OCI-LY3 (cell line): ENCODE results near the gene RPL41.

Experiments used
- H2AFZ ChIP-seq: fragments of 200-600, 300-600 bp; shearing (Covaris generic); 2 replicates; pipeline ENCODE4 v1.6.0; 2014; ENCODE audit warnings: antibody characterized with exemption, low read depth, low read length
- H3K27ac ChIP-seq: fragments of 200-600, 300-600 bp; sonication (generic); 2 replicates; pipeline ENCODE4 v1.5.1; 2014; ENCODE audit warnings: mild to moderate bottlenecking, low read length, moderate library complexity, mixed read lengths
- H3K27me3 ChIP-seq: fragments of 200-600, 300-600 bp; sonication (generic); 2 replicates; pipeline ENCODE4 v1.6.1; 2014; ENCODE audit warnings: low read depth, low read length, mixed read lengths
- H3K36me3 ChIP-seq: fragments of 200-600, 300-600 bp; sonication (generic); replicated peaks from 2 replicates; pipeline ENCODE3; 2014; ENCODE audit warnings: low read depth, low read length, mixed read lengths
- H3K4me1 ChIP-seq: fragments of 300-600, 200-600 bp; sonication (generic); 2 replicates; pipeline ENCODE4 v1.6.1; 2014; ENCODE audit warnings: low read length, mixed read lengths
- H3K4me2 ChIP-seq: fragments of 200-600, 300-600 bp; sonication (generic); 2 replicates; pipeline ENCODE4 v1.6.1; 2014; ENCODE audit warnings: low read length, mixed read lengths
- H3K4me3 ChIP-seq: fragments of 300-600, 200-600 bp; sonication (generic); 2 replicates; pipeline ENCODE4 v1.5.1; 2014; ENCODE audit warnings: antibody characterized with exemption, mild to moderate bottlenecking, low read length, moderate library complexity
- H3K79me2 ChIP-seq: fragments of 300-600, 200-600 bp; shearing (Covaris generic); 2 replicates; pipeline ENCODE4 v1.6.1; 2014; ENCODE audit warnings: mild to moderate bottlenecking, low read length, mixed read lengths
- H3K9ac ChIP-seq: fragments of 300-600, 200-600 bp; shearing (Covaris generic); 2 replicates; pipeline ENCODE4 v1.6.0; 2014; ENCODE audit warnings: mild to moderate bottlenecking, low read length, moderate library complexity
- H3K9me3 ChIP-seq: fragments of 200-600, 300-600 bp; shearing (Covaris generic); 2 replicates; pipeline ENCODE4 v1.6.1; 2014; ENCODE audit warnings: low read length, mixed read lengths; ENCODE audit not compliant: insufficient read depth
- H4K20me1 ChIP-seq: fragments of 200-600, 300-600 bp; sonication (generic); 2 replicates; pipeline ENCODE4 v1.6.1; 2016; ENCODE audit warnings: low read length, mixed read lengths; ENCODE audit not compliant: insufficient read depth
- EZH2phosphoT487 ChIP-seq: fragments of 200-600 bp; shearing (Covaris generic); IDR thresholded peaks from 2 replicates; pipeline ENCODE4 v1.6.1; 2018; ENCODE audit warnings: antibody characterized with exemption, mixed run types, low read depth
- TF ChIP-seq, protein P1 (sequence below): fragments of 200-600, 300-600 bp; sonication (generic); IDR thresholded peaks from 2 replicates; pipeline ENCODE4 v1.5.1; 2014; ENCODE audit warnings: antibody characterized with exemption, low read length, low read depth

Gene RPL41

DNA sequence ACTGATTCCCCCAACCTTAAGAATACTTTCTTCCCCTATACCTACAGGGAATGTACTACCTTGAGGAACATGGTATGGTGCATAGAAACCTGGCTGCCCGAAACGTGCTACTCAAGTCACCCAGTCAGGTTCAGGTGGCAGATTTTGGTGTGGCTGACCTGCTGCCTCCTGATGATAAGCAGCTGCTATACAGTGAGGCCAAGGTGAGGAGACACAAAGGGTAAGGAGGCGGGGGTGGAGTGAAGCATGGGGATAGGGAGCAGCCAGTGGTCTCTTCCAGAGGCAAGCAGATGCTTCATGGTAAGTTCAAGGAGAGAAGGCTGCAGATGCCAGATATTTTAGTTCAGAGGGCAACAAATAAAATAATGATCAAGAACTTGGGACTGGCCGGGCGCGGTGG is 18.7 kb upstream of the RPL41 start:
- Histone ChIP-seq H3K4me2 (no peak overlapping the region), H3K79me2 (no peaks in the 10 kb centered on the region), H3K27ac (no peak overlapping the region), H3K9me3 (no peaks in the 10 kb centered on the region), H2AFZ (no peak overlapping the region), H3K4me3 (no peak overlapping the region), H3K27me3 (peaks cover 27% of the 10 kb centered on the region), H3K36me3 (no peaks in the 10 kb centered on the region), H3K4me1 (no peaks in the 10 kb centered on the region), H3K9ac (no peak overlapping the region), H4K20me1 (no peaks in the 10 kb centered on the region)
- TF ChIP-seq EZH2phosphoT487, result no peak
- TF ChIP-seq, protein P1, sequence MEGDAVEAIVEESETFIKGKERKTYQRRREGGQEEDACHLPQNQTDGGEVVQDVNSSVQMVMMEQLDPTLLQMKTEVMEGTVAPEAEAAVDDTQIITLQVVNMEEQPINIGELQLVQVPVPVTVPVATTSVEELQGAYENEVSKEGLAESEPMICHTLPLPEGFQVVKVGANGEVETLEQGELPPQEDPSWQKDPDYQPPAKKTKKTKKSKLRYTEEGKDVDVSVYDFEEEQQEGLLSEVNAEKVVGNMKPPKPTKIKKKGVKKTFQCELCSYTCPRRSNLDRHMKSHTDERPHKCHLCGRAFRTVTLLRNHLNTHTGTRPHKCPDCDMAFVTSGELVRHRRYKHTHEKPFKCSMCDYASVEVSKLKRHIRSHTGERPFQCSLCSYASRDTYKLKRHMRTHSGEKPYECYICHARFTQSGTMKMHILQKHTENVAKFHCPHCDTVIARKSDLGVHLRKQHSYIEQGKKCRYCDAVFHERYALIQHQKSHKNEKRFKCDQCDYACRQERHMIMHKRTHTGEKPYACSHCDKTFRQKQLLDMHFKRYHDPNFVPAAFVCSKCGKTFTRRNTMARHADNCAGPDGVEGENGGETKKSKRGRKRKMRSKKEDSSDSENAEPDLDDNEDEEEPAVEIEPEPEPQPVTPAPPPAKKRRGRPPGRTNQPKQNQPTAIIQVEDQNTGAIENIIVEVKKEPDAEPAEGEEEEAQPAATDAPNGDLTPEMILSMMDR, result no peak

DNA sequence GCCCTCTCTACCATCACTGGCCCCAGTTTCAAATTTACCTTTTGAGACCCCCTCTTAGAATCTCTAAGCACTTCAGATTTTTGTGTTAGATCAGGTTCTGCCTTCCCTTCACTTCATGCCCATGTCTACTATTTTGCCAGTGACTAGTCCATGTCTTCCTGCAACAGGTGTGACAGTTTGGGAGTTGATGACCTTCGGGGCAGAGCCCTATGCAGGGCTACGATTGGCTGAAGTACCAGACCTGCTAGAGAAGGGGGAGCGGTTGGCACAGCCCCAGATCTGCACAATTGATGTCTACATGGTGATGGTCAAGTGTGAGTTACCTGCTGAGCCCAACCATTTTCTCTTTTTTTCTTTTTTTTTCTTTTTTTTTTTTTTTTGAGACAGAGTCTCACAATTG is 17.8 kb upstream of the RPL41 start:
- Histone ChIP-seq H3K4me2 (no peak overlapping the region), H3K79me2 (peaks cover 7% of the 10 kb centered on the region), H3K27me3 (peaks cover 26% of the 10 kb centered on the region), H3K9ac (no peak overlapping the region), H3K4me1 (peaks cover 8% of the 10 kb centered on the region), H2AFZ (no peak overlapping the region), H4K20me1 (no peaks in the 10 kb centered on the region), H3K27ac (no peak overlapping the region), H3K4me3 (no peak overlapping the region), H3K36me3 (no peaks in the 10 kb centered on the region), H3K9me3 (no peaks in the 10 kb centered on the region)
- TF ChIP-seq EZH2phosphoT487, result no peak
- TF ChIP-seq, protein P1, result no peak

DNA sequence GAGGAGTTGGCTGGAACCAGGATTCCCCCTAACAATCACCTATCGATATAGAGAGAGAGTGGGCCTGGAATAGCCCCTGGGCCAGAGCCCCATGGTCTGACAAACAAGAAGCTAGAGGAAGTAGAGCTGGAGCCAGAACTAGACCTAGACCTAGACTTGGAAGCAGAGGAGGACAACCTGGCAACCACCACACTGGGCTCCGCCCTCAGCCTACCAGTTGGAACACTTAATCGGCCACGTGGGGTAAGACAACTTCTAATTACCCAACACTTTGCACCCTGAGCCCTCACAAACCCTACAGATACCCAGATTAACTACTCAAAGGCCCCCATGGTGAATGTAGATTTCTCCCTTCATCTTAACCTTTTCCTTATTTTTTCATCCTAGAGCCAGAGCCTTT is 16.6 kb upstream of the RPL41 start:
- H2AFZ ChIP-seq, result no peak overlapping the region
- no peak overlapping the region for H3K27ac ChIP-seq
- no peak overlapping the region for H3K9ac ChIP-seq
- no peaks in the 10 kb centered on the region for H3K36me3 ChIP-seq
- H3K79me2 ChIP-seq, result peaks cover 16% of the 10 kb centered on the region
- no peaks in the 10 kb centered on the region for H3K9me3 ChIP-seq
- peaks cover 26% of the 10 kb centered on the region for H3K27me3 ChIP-seq
- no peak overlapping the region for H3K4me2 ChIP-seq
- H4K20me1 ChIP-seq, result no peaks in the 10 kb centered on the region
- peaks cover 8% of the 10 kb centered on the region for H3K4me1 ChIP-seq
- H3K4me3 ChIP-seq, result no peak overlapping the region
- no peak for TF ChIP-seq EZH2phosphoT487
- TF ChIP-seq, protein P1, result no peak

DNA sequence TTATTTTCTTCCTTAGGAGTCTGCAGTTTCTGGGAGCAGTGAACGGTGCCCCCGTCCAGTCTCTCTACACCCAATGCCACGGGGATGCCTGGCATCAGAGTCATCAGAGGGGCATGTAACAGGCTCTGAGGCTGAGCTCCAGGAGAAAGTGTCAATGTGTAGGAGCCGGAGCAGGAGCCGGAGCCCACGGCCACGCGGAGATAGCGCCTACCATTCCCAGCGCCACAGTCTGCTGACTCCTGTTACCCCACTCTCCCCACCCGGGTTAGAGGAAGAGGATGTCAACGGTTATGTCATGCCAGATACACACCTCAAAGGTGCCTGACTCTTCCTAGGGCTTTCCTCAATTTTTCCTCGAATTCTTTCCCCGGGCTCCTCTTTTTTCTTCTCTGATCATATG is 15.4 kb upstream of the RPL41 start:
- H3K4me3 ChIP-seq, result no peak overlapping the region
- peaks cover 29% of the 10 kb centered on the region for H3K79me2 ChIP-seq
- peaks cover 15% of the 10 kb centered on the region for H3K27me3 ChIP-seq
- peaks cover 15% of the 10 kb centered on the region for H3K4me1 ChIP-seq
- H3K4me2 ChIP-seq, result no peak overlapping the region
- TF ChIP-seq EZH2phosphoT487, result no peak
- TF ChIP-seq, protein P1, result no peak
- H3K36me3 ChIP-seq, result peaks cover 9% of the 10 kb centered on the region
- no peak overlapping the region for H2AFZ ChIP-seq
- no peak overlapping the region for H3K27ac ChIP-seq
- no peak overlapping the region for H3K9ac ChIP-seq
- peaks cover 8% of the 10 kb centered on the region for H4K20me1 ChIP-seq
- H3K9me3 ChIP-seq, result no peaks in the 10 kb centered on the region
